HG03196 (cell line): ENCODE measurements around the gene PNKP.

ENCODE experiments used
- ATAC-seq: cut with Tn5 transposase; IDR thresholded peaks from one replicate; pipeline ENCODE4 v1.9.1; 2021; ENCODE audit not compliant: unreplicated experiment

The PNKP gene

DNA sequence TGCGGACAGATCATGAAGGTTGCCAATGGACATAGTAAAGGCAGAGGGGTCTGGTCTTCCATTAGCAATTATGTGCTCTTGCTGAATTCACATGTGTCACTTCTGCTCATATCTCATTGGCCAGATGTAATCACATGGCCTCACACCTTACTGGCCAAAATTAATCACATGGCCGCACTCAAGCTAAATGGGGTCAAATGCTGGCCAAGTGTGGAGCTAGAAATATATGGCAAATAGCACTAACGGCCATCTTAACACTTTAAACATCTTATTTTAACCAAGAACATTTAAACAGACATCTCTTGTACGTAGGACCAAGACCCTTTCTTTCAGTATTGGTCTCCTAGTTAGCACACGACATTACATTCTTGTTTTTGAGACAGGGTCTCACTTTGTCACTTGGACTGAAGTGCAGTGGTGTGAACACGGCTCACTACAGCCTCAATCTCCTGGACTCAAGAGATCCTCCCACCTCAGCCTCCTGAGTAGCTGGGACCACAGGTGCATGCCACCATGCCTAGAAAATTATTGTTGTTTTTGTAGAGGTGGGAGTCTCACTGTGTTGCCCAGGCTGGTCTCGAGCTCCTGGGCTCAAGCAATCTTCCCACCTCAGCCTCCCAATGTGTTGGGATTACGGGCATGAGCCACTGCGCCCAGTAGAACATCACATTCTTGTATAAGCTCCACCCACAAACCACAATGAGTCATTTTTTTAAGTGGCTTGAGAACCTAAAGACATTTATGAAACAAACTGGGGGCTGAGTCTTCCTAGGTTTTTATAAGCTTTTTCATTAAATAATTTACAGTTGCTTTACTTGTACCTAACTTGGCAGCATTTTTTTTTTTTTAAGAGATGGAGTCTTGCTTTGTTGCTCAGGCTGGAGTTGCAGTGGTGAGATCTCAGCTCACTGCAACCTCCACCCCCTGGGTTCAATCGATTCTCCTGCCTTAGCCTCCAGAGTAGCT is 19.4 kb downstream of the PNKP start:
- ATAC-seq: no peak

DNA sequence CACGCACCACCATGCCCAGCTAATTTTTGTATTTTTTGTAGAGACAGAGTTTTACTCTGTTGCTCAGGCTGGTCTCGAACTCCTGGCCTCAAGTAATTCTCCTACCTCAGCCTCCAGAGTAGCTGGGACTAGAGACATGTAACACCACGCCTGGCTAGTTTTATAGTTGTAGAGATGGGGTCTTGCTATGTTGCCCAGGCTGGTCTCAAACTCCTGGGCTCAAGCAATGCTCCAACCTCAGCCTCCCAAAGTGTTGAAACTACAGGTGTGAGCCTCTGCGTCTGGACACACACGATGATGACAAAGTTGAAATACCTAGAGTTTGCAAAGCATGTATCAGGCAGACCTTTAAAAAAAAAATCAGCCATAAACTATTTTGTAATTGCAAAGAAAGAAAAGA is 21.0 kb downstream of the PNKP start:
- ATAC-seq: no peak

DNA sequence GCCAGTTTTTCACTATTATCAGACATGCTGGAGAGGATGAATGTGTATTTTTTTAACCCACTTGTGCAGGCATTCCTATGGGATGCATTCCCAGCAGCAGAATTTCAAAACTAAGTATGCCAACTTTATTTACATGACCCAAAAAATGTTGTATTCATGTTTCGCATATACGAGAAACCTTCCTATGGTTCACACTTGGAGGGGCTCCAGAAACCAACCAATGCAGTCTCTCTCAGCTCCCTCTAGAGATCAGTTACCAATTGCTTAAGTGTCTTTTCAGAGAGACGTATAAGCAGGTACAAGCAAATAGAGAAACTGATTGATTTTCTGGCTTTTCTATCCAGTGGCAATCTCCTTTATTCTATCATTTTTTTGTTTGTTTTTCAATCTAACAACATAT is 22.0 kb downstream of the PNKP start:
- ATAC-seq: no peak

DNA sequence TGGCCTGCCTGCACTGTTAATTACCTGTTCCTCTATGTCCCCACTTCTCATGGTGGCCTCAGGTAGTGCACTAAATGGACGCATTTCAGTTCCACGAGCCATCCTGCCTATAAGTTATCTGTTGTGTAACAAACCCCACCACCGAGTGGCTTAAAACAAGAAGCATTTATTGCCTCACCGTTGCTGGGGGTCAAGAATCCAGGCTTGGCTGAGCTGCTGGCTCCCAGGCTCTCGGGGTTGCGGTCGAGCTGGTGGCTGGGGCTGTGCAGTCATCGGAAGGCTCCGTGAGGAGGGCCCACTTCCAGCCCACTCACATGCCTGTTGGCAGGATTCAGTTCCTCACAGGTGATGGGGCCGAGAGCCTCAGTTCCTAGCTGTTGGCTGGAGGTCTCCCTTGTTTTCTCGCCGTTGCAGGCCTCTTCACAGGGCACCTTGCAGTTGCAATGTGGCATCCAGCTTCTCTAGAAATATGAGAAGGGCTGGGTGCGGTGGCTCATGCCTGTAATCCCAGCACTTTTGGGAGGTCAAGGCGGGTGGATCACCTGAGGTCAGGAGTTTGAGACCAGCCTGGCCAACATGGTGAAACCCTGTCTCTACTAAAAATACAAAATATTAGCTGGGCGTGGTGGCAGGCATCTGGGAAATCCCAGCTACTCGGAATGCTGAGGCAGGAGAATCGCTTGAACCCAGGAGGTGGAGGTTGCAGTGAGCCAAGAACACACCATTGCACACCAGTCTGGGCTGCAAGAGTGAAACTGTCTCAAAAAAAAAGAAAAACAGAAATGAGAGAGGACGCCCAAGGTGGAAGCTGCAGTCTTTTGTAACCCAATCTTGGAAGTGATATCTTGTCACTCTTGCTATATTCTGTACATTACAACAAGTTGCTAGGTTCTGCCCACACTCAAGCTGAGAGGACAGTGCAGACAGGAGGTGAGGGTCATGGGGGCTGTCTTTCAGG is 23.0 kb downstream of the PNKP start:
- no peak for ATAC-seq

DNA sequence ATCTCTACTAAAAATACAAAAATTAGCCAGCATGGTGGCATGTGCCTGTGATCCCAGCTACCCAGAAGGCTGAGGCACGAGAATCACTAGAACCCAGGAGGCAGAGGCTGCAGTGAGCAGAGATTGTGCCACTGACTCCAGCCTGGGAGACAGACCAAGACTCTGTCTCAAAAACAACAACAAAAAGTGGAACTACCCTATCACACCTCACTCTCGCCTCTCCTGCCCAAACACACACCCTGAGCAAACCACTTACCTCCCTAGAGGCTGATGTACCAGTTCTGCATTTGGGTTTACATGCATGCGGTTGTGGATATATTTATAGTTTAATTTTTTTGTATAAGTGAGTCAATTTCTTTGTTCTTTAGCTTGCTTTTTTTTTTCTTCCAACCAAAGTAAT is 24.1 kb downstream of the PNKP start:
- no peak for ATAC-seq

DNA sequence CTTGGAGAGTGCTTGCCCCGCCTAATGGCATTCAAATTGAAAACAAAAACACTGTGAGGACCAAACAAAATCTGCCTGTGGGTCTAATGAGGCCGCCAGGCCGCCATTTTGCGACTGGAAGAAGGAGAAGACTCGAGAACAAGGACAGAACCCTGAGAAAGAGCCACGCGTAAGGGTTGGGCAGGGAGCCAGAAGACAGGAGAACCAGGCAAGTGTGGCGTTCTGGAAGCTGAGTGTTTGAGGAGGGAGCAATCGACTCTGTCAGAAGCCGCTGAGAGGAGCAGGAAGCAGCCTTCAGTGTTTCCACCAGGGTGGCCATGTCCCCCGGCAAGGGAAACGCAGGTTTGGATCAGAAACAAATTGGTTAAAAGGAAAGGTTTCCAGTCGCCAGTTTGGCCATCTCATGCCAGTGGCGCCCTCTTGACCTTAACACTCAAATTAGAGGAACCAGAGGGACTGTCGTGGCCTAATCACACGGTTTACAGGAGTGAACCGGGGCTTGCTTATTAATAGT is 26.6 kb downstream of the PNKP start:
- ATAC-seq: no peak

DNA sequence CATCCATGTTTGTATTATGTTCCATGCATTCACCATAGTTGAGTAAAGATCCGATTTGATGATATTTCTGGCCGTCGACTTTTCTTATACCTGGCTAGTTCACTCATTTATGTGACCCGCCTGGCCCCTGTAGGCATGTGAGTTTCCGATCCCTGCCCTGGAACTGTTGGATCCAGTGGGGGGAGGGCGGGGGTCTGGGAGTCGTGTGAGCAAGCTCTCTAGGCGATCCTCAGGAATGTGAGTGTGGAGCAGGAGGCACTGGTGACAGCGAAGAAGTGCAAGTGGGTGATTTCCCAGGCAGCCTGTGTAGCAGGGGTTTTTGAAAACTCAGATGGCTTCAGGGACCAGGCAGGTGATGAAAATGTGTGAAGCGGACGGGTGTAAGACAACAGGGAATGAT is 27.1 kb downstream of the PNKP start:
- ATAC-seq: no peak

DNA sequence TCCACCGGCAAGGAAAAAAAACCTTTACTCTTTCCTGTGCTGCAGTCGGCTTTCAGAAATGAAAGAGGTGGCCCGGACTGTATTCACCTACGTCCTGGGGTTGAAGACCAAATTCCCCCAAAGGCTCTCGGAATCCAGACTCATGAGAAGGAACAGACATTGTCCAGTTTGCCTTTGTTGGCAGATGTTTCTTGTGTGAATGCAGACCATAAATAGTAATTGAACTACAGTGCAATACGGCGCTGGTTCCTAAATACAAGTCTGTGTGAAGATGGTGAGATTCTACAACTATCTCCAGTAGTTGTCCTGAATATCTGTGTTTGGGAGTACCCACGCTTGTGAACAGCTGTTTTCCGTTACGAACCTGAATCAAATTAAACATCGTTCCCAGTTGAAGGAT is 27.7 kb downstream of the PNKP start:
- no peak for ATAC-seq

DNA sequence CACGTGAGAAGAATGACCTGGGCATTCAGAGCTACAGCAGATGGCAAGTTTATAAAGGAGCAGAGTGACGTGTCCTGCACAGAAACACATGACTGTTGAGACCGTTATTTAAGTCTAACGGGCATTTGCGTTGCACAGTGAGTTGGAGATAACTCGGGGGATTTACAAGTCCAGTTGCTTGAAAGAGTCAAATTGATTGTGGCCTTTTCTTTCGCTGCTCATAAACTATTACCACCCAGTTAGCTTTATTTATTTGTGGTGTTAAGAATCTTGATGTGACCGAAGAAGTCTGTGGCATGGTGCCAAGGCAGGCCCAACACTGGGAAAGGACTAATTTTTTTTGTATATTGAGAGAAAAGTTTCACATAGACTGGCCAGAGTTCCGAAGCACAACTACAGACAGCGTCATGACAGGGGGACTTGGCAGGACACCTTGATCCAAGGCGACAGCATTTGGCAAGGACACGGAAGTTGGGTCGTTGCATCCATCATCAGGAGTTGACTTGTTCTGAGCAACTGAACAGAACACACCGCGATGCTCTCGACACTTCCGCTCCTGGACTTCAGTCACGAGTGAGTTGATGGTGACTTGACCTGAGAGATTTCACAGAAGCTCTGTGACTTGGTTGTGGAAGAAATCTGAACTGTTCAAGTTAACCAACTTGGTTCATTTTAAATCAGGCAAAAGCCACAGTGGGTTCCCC is 28.3 kb downstream of the PNKP start:
- no peak for ATAC-seq

DNA sequence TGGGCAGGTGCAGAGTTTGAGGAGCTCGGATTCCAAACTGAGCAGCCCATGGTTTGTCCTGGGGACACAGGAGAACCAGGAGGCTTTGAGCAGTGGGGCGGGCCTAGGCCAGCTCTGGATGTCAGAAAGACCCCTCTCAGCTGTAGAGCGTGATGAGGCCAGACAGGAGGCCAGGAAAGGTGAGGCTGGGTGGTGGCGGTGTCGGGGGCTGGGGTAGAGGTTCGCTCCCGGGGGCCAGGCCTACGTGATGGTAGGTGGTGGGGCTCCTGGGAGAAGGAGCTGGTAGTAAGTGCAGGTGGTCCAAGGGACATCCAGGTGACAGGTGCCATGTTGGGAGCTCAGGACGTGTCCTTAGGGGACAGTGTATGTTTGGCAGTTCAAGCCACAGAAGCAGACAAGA is 30.0 kb downstream of the PNKP start:
- no peak for ATAC-seq

DNA sequence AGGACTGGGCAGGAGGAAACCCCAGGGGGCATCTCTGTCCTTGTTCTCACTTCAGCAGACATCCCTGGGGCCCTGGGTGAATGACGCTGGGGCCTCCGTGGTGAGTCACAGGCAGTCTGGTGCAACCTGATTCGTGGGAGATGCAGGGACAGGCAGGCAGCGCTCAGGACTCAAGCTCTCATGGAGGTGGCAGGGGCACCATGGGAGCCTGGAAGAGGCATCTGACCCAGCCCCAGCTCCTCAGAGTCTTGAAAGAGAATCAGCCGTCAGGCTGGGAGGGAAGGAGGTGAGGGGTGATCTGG is 30.4 kb downstream of the PNKP start:
- no peak for ATAC-seq

DNA sequence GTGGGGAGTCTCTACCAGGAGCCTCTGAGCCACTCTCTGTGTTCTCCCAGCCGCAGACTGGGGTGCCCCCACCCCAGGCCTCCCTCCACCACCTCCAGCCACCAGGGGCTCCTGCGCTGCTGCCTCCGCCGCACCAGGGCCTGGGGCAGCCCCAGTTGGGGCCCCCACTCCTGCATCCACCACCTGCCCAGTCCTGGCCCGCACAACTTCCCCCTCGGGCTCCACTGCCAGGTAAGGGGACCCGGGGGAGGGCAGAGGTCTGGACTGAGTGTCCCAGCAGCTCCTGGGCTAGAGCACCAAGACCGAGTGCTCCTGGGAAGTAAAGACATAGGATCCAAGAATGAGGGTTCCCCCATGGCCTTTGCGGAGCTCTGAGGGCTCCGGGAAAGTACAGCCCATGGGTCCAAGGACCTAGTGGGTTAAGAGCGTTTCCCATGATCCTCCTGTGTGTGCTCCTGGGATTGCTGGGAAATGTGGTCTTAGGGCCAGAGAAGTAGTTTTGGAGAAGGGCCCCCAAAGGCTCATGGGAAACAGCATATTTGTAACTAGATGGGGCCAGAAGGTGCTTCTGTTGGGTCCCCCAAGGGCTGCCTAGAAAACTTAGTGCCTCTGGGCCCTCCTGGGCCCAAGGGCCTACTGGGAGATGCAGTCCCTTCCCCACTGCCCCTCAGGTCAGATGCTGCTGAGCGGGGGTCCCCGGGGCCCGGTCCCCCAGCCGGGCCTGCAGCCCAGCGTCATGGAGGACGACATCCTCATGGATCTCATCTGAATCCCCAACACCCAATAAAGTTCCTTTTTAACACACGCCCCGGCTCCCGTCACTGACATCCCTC is 31.0 kb downstream of the PNKP start:
- no peak for ATAC-seq

DNA sequence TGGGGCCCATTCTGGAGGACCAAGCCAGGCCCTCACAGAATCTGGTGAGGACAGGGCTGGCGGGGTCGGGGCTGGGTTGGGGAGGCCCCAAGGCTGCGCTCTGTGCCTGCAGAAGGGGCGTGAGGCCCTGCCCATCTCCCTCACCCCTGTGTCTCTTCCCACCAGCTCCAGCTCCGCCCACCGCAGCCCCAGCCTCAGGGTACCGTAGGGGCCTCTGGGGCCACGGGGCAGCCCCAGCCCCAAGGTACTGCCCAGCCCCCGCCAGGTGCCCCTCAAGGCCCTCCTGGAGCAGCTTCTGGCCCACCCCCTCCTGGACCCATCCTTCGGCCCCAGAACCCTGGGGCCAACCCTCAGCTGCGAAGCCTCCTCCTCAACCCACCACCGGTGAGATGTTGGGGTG is 31.8 kb downstream of the PNKP start:
- no peak for ATAC-seq

DNA sequence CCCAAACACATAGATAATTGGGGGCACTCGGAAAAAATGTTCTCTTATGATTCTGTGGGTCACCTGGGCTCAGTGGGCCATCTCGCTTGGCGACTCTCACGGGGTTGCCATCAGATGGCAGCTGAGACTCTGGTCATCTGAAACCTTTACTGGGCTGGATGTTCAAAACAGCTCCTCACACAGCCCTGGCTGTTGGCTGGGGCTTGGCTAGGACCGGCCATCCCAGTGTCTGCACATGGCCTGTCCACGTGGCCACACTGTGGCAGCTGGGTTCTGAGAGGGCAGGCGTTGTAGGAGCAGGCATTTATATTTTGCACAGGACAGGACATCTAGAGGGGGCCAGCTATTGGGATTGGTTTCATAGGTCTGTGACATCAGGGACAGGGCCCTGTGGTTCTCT is 33.8 kb downstream of the PNKP start:
- no peak for ATAC-seq

DNA sequence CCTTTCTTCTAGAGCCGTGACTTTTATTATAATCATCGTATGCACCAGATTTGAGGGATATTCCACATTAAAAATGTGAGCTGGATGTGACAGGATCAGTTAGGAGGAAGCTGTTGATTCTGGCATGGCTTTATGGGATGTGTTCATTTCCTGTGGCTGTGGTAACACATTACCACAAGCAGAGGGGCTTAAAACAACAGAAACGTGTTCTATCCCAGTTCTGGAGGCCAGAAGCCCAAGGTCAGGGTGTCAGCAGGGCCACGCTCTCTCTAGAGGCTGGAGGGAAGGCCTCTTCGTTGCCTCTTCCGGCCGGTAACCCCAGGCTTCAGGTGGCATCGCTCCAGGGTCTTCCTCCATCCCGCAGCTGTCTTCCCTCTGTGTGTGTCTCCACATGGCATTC is 34.8 kb downstream of the PNKP start:
- no peak for ATAC-seq

DNA sequence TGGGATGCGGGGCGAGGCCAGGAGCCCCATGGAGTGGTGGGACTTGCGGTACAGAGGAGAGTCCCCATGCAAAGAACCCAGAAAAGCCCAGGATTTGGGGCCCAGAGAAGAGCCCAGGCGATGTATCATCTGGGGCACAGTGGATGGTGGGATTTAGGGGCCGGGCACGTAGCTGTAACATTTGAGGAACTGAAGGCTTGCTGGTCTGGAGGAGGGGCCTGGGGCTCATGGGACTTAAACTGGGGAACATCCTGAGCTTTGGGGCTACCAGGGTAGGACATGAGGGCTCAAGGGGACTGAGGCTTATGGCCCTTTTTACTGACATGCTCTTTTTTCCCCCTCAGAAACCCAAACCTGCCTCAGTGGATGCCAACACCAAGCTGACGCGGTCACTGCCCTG is 35.8 kb downstream of the PNKP start:
- no peak for ATAC-seq

DNA sequence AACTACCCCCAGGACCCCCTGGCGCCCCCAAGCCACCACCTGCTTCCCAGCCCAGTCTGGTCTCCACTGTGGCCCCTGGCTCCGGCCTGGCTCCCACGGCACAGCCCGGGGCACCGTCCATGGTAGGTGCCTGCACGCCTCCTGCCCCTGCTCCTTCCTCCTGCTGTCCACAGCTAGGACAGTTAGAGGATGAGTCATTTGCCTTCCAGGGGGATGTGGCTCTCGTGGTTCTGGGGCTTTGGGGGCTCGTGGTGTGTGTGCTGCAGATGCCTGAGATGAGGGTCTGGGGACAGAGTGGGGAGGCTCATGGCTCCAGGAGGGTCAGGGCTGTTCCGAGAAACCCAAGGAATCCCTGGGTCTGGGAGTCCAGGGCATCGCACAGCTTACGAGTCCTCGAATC is 36.6 kb downstream of the PNKP start:
- ATAC-seq: no peak

DNA sequence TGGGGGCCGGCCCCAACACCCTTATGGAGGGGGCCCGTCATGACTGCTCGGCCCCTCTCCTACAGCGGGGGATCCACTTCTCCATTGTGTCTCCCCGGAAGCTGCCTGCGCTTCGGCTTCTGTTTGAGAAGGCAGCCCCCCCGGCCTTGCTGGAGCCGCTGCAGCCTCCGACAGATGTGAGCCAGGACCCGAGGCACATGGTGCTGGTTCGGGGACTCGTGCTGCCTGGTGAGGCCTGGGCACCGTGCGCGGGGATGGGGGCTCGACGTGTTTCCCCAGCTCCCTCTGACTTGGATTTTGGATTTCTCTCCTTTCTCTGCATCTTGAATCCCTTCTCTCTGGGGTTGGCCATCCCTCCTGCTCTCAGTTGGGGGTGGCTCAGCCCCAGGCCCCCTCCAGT is 37.7 kb downstream of the PNKP start:
- ATAC-seq: no peak

DNA sequence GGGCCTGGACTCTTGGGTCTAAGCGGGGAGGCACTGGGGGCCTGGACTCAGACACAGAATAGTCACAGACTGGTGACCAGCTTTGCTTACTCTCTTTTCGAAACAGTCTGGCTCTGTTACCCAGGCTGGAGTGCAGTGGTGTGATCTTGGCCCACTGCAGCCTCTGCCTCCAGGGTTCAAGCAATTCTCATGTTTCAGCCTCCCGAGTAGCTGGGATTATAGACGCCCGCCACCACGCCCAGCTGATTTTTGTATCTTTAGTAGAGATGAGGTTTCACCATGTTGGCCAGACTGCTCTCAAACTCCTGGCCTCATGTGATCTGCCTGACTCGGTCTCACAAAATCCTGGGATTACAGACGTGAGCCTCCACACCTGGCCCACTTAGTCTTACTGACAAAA is 38.2 kb downstream of the PNKP start:
- no peak for ATAC-seq

DNA sequence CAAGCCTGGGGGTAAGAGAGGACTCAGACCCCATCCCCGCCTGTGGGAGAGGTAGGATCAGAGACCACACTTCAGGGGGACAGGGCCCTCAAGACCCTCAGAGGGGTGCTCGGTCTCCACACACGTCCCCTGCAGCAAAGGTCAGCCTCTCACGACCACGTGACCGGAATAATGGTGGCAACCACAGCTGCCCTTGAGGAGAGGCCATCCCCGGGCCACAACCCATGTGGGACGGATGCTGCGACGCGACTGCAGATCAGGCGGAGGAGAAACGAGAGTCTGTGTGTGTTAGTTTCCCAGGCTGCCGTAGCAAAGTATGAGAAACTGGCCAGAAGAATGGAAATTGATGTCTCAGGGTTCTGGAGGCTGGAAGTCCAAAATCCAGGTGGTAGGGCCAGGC is 40.3 kb downstream of the PNKP start:
- no peak for ATAC-seq
